DOHH2 (cell line): ENCODE data around the gene SCAMP1.

Experiments used
- H3F3A ChIP-seq: fragments of 200-600 bp; sonication (generic), shearing (Covaris generic); 2 replicates; pipeline ENCODE4 v1.6.0; 2016; ENCODE audit warnings: antibody characterized with exemption, mild to moderate bottlenecking; ENCODE audit not compliant: control insufficient read depth, insufficient read depth
- H3K27ac ChIP-seq: fragments of 200-600 bp; sonication (generic); 2 replicates; pipeline ENCODE4 v1.5.1; 2014; ENCODE audit warnings: low read depth, mild to moderate bottlenecking, low read length, moderate library complexity
- H3K27me3 ChIP-seq: fragments of 200-600 bp; sonication (generic); 2 replicates; pipeline ENCODE4 v1.6.1; 2014; ENCODE audit warnings: mild to moderate bottlenecking, low read length, mixed read lengths; ENCODE audit not compliant: control insufficient read depth
- H3K36me3 ChIP-seq: fragments of 200-600 bp; sonication (generic); 2 replicates; pipeline ENCODE4 v1.6.1; 2014; ENCODE audit warnings: mild to moderate bottlenecking, low read length, moderate library complexity, mixed read lengths; ENCODE audit not compliant: control insufficient read depth
- H3K4me1 ChIP-seq: fragments of 200-600 bp; sonication (generic); 2 replicates; pipeline ENCODE4 v1.6.1; 2014; ENCODE audit warnings: mild to moderate bottlenecking, low read length, mixed read lengths; ENCODE audit not compliant: control insufficient read depth
- H3K4me2 ChIP-seq: fragments of 200-600 bp; sonication (generic); 2 replicates; pipeline ENCODE4 v1.6.0; 2014; ENCODE audit warnings: mild to moderate bottlenecking, low read length, moderate library complexity
- H3K4me3 ChIP-seq: fragments of 200-600 bp; sonication (generic); 2 replicates; pipeline ENCODE4 v1.5.1; 2014; ENCODE audit warnings: mild to moderate bottlenecking, low read length, mixed read lengths
- H3K79me2 ChIP-seq: fragments of 200-600 bp; sonication (generic); 2 replicates; pipeline ENCODE4 v1.6.1; 2014; ENCODE audit warnings: mild to moderate bottlenecking, low read length, mixed read lengths; ENCODE audit not compliant: control insufficient read depth
- H3K9me2 ChIP-seq: fragments of 200-600 bp; sonication (generic); replicated peaks from 2 replicates; pipeline ENCODE4 v1.6.1; 2014; ENCODE audit warnings: mild to moderate bottlenecking, low read length, mixed read lengths; ENCODE audit not compliant: control insufficient read depth
- H3K9me3 ChIP-seq: fragments of 200-600 bp; sonication (generic); 2 replicates; pipeline ENCODE4 v1.6.1; 2014; ENCODE audit warnings: antibody characterized with exemption, low read length, mixed read lengths; ENCODE audit not compliant: control insufficient read depth, insufficient read depth
- H4K20me1 ChIP-seq: fragments of 200-600 bp; sonication (generic); 2 replicates; pipeline ENCODE4 v1.6.0; 2014; ENCODE audit warnings: low read depth, mild to moderate bottlenecking, antibody characterized with exemption, low read length, moderate library complexity; ENCODE audit not compliant: control insufficient read depth, insufficient read depth
- CTCF ChIP-seq: fragments of 200-600 bp; sonication (generic); IDR thresholded peaks from one replicate; pipeline ENCODE4 v1.5.1; 2014; ENCODE audit warnings: antibody characterized with exemption, mild to moderate bottlenecking, low read depth, low read length; ENCODE audit not compliant: poor library complexity, severe bottlenecking
- EZH2phosphoT487 ChIP-seq: fragments of 200-600 bp; sonication (generic); IDR thresholded peaks from 2 replicates; pipeline ENCODE4 v1.6.1; 2017; ENCODE audit warnings: borderline replicate concordance, mild to moderate bottlenecking, antibody characterized with exemption, low read length, moderate library complexity, mixed read lengths

The SCAMP1 gene

GRCh38 chr5:78334811-78335210 lies 25.6 kb upstream of the SCAMP1 start:
- H4K20me1 ChIP-seq, result no peaks in the 10 kb centered on the region
- H3F3A ChIP-seq, result no peaks in the 10 kb centered on the region
- no peaks in the 10 kb centered on the region for H3K9me2 ChIP-seq
- H3K27me3 ChIP-seq, result no peaks in the 10 kb centered on the region
- no peaks in the 10 kb centered on the region for H3K4me1 ChIP-seq
- H3K4me3 ChIP-seq, result no peak overlapping the region
- H3K79me2 ChIP-seq, result no peaks in the 10 kb centered on the region
- H3K27ac ChIP-seq, result no peak overlapping the region
- H3K4me2 ChIP-seq, result no peak overlapping the region
- no peaks in the 10 kb centered on the region for H3K36me3 ChIP-seq
- TF ChIP-seq CTCF, result no peak
- TF ChIP-seq EZH2phosphoT487, result no peak
- H3K9me3 ChIP-seq, result no peaks in the 10 kb centered on the region

DNA sequence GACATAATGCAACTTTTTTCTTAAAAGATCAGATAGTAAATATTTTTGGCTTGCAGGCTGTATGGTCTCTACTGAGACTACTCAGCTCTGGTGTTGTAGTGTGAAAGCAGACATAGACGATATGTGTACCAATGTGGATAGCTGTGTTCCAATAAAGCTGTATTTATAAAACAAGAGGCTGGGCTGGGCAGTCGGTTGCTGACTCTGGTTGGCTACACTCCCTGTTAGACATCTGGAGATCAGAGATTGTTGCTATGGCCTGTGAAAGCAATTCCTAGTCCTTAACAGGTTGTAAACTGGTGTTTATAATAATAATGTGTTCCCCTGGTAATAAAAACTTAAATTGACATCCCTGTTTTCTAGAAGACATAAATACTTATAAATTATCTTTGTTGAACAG lies 24.4 kb upstream of the SCAMP1 start:
- Histone ChIP-seq H3K4me2 (no peak overlapping the region), H3K27me3 (no peaks in the 10 kb centered on the region), H3K9me2 (no peaks in the 10 kb centered on the region), H3K4me3 (no peak overlapping the region), H3K27ac (no peak overlapping the region), H3K79me2 (no peaks in the 10 kb centered on the region), H3F3A (no peaks in the 10 kb centered on the region), H4K20me1 (no peaks in the 10 kb centered on the region), H3K36me3 (no peaks in the 10 kb centered on the region), H3K4me1 (no peaks in the 10 kb centered on the region), H3K9me3 (no peaks in the 10 kb centered on the region)
- TF ChIP-seq EZH2phosphoT487, result no peak
- no peak for TF ChIP-seq CTCF

GRCh38 chr5:78336698-78337097 lies 23.7 kb upstream of the SCAMP1 start:
- no peaks in the 10 kb centered on the region for H3K9me3 ChIP-seq
- no peaks in the 10 kb centered on the region for H3F3A ChIP-seq
- no peak overlapping the region for H3K4me2 ChIP-seq
- H3K4me3 ChIP-seq, result no peak overlapping the region
- no peaks in the 10 kb centered on the region for H3K4me1 ChIP-seq
- no peaks in the 10 kb centered on the region for H3K79me2 ChIP-seq
- H4K20me1 ChIP-seq, result no peaks in the 10 kb centered on the region
- no peak overlapping the region for H3K27ac ChIP-seq
- no peak for TF ChIP-seq CTCF
- no peak for TF ChIP-seq EZH2phosphoT487
- no peaks in the 10 kb centered on the region for H3K27me3 ChIP-seq
- no peaks in the 10 kb centered on the region for H3K9me2 ChIP-seq
- H3K36me3 ChIP-seq, result no peaks in the 10 kb centered on the region
